ENCODE data around the gene RTN1. TPM values are rescaled to one million over a fixed set of nuclear protein-coding genes. Genes with fewer than 3 reads are reported as not detected.

The RTN1 gene, protein sequence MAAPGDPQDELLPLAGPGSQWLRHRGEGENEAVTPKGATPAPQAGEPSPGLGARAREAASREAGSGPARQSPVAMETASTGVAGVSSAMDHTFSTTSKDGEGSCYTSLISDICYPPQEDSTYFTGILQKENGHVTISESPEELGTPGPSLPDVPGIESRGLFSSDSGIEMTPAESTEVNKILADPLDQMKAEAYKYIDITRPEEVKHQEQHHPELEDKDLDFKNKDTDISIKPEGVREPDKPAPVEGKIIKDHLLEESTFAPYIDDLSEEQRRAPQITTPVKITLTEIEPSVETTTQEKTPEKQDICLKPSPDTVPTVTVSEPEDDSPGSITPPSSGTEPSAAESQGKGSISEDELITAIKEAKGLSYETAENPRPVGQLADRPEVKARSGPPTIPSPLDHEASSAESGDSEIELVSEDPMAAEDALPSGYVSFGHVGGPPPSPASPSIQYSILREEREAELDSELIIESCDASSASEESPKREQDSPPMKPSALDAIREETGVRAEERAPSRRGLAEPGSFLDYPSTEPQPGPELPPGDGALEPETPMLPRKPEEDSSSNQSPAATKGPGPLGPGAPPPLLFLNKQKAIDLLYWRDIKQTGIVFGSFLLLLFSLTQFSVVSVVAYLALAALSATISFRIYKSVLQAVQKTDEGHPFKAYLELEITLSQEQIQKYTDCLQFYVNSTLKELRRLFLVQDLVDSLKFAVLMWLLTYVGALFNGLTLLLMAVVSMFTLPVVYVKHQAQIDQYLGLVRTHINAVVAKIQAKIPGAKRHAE
- total RNA-seq, result 14.9 and 18.0 TPM in 2 replicates
- long read RNA-seq, transcript RTN1-202 (7 exons, 1,703 nt), result major isoform, 69 of 72 reads
- long read RNA-seq, partial matches to known transcripts, result 0 of 72 reads
- long read RNA-seq, other reads (novel, unspliced or antisense), result 1 of 72 reads

DNA sequence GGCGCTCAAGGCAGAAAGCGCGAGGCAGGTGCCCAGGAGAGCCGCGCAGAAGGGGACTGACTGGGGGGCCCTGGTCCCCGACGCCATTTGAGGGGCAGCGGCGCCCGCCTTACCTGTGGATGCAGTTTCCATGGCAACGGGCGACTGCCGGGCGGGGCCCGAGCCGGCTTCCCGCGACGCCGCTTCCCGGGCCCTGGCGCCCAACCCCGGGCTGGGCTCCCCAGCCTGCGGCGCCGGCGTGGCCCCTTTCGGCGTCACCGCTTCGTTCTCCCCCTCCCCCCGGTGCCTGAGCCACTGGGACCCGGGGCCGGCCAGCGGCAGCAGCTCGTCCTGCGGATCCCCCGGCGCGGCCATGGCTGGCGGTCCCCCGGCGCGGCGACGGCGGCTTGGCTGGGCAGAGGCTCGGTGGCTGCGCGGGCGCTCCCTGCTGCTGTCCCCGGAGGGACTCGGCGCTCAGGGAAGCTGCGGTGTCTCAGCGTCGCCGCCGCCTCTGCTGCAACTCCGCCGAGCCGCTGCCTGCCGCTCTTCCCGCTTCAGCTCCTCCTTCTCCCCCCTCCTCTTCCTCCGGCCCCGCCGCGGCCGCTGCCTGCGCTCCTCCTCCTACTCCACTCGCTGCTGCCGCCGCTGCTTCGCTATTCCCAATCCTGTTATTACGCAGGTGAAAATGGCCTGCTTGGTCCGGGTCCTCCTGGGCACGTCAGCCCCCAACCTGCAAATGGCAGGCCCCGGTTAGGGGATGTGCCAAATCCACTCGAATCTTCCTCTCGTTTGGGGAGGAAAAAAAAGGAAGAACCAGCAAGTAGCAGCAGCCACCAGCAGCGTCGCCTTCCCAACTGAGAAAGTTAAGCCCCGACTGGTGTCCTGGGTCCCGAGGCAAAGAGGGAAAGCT, at the start of gene RTN1:
Gene RTN1, minus strand, starts transcription at position 500 of the 889 bp plus-strand sequence. Its CDS starts 146 bp downstream, at position 354.
- peaks cover 94% of the 10 kb centered on the region for H3K27me3 Mint-ChIP-seq (ENCODE audit: low read depth)
- H3K4me1 Mint-ChIP-seq, result peaks cover 7% of the 10 kb centered on the region
- peak within 1 kb of the TSS; percentile 96 for H3K4me3 Mint-ChIP-seq
- no peaks in the 10 kb centered on the region for H3K9me3 Mint-ChIP-seq
- H3K36me3 Mint-ChIP-seq (ENCODE audit: low read depth), result no peaks in the 10 kb centered on the region
- TF ChIP-seq, protein P1, sequence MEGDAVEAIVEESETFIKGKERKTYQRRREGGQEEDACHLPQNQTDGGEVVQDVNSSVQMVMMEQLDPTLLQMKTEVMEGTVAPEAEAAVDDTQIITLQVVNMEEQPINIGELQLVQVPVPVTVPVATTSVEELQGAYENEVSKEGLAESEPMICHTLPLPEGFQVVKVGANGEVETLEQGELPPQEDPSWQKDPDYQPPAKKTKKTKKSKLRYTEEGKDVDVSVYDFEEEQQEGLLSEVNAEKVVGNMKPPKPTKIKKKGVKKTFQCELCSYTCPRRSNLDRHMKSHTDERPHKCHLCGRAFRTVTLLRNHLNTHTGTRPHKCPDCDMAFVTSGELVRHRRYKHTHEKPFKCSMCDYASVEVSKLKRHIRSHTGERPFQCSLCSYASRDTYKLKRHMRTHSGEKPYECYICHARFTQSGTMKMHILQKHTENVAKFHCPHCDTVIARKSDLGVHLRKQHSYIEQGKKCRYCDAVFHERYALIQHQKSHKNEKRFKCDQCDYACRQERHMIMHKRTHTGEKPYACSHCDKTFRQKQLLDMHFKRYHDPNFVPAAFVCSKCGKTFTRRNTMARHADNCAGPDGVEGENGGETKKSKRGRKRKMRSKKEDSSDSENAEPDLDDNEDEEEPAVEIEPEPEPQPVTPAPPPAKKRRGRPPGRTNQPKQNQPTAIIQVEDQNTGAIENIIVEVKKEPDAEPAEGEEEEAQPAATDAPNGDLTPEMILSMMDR (conservative IDR thresholded peaks at IDR 0.05), result no peak
- no peak within 1 kb of the TSS for H3K27ac Mint-ChIP-seq (ENCODE audit: unreplicated experiment)
- DNase-seq (ENCODE audit: low read depth, low spot score), result peak; percentile 60

DNA sequence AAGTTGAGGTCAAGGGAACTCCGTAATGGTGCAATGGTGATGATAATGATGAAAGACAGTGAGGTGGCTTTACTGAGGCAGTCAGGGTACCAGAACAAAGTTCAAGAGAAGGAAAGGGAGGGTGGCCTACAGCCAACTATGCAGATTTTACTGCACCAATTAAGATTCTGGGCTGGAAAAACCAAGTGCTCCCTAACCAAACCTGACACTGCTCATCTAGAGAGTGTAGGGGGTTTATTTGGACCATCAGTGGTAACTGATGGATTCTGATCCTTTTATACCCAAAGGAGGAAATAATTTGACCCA, 49.8 kb upstream of the RTN1 start:
- TF ChIP-seq, protein P1 (conservative IDR thresholded peaks at IDR 0.05), result no peak
- Mint-ChIP-seq H3K27ac (ENCODE audit: unreplicated experiment) (peak overlapping the region; percentile 98), H3K36me3 (ENCODE audit: low read depth) (peaks cover 8% of the 10 kb centered on the region), H3K9me3 (peaks cover 2% of the 10 kb centered on the region), H3K27me3 (ENCODE audit: low read depth) (no peaks in the 10 kb centered on the region), H3K4me1 (peaks cover 25% of the 10 kb centered on the region), H3K4me3 (peak overlapping the region; percentile 91)
- DNase-seq (ENCODE audit: low read depth, low spot score), result no peak

DNA sequence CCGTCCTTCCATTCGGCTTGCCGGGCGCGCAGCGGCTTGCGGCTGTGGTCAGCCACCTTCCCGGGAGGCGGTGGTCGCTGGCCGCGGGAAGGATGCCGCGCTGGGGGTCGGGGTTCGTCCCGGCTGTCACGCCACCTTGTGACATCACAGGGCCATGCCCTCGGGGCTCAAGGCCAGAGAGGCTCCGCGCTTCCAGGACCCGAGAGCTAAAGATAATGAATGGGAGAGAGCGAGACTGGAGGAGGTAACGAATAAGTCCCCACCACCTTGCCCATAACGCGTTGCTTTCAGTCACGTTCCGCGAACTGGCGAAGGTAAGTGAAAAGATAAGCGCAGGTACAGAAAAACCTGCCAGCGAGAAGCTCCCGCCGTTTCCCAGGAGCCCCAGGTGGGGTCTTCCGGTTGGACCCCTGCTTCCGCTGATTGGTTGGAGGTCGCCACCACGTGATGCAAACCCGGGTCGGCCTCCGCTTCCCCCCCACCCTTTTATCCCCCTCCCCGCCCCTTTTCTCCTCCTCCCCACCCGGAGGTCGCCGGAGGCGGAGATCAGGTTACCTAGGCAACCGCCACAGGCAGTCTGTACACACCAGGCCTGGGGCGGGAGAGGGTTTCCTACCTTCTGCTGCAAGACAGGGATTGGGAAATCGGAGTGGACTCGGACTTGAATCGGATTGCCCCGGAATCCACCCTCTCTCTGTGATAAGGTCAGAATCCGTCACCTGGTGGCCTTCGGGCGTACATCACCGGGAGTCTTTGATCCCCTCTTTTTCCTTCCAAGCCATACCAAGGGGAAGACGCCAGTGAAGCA, 49.2 kb upstream of the RTN1 start, which contains the start of gene LRRC9:
Gene LRRC9, plus strand, starts transcription at position 575 of the 808 bp plus-strand sequence.
- H3K4me1 Mint-ChIP-seq, result peaks cover 25% of the 10 kb centered on the region
- H3K9me3 Mint-ChIP-seq, result peaks cover 2% of the 10 kb centered on the region
- H3K27me3 Mint-ChIP-seq (ENCODE audit: low read depth), result no peaks in the 10 kb centered on the region
- H3K4me3 Mint-ChIP-seq, result peak within 1 kb of the TSS; percentile 91
- TF ChIP-seq, protein P1 (conservative IDR thresholded peaks at IDR 0.05), result no peak
- peaks cover 8% of the 10 kb centered on the region for H3K36me3 Mint-ChIP-seq (ENCODE audit: low read depth)
- DNase-seq (ENCODE audit: low read depth, low spot score), result peak; percentile 73
- peak within 1 kb of the TSS; percentile 98 for H3K27ac Mint-ChIP-seq (ENCODE audit: unreplicated experiment)

DNA sequence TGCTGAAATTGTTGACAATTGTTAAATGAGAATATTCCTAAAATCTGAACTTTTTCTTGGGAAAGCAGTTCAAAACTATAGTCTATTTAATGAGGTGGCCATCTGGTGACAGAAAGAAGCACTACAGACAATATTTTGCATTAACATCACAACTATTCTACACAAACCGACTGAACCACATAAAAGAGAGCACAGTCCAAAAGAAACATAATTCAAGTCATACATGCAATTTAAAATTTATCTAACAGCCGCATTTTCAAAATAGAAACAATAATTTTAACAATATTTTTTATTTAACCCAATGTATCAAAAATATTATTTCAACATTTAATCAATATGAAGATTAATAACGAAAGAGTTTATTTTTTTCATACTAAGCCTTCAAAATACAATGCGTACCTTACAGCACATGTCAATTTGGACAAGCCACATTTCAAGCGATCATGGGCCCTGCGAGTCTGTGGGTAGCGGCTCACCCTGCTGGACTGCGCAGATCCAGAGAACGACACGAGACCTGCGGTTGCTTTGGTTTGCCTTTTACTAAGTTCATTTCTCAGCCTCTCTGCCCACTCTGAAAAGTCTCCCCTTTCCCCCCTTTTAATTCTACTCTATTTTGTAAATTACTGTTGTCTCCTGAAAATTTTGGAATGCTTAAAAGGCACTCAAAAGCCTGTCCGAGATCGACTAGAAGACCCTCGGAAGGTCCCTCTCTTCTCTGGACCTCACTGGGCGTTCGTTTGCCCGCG, 48.4 kb upstream of the RTN1 start:
- H3K36me3 Mint-ChIP-seq (ENCODE audit: low read depth), result peaks cover 8% of the 10 kb centered on the region
- TF ChIP-seq, protein P1 (conservative IDR thresholded peaks at IDR 0.05), result peak; percentile 70
- H3K4me3 Mint-ChIP-seq, result peak overlapping the region; percentile 91
- DNase-seq (ENCODE audit: low read depth, low spot score), result no peak
- H3K27ac Mint-ChIP-seq (ENCODE audit: unreplicated experiment), result peak overlapping the region; percentile 98
- no peaks in the 10 kb centered on the region for H3K27me3 Mint-ChIP-seq (ENCODE audit: low read depth)
- peaks cover 25% of the 10 kb centered on the region for H3K4me1 Mint-ChIP-seq
- peaks cover 2% of the 10 kb centered on the region for H3K9me3 Mint-ChIP-seq
